ENCODE measurements around the gene AMPD2.

The AMPD2 gene

GRCh38 chr1:109617291-109617801, 2.3 kb upstream of the AMPD2 start:
- DNase-seq (ENCODE audit: low spot score), result peak; percentile 82

- DNase-seq (ENCODE audit: low spot score), result no peak
Measured at GRCh38 chr1:109618661-109619575, 719 bp upstream of the AMPD2 start.

GRCh38 chr1:109620401-109620791, 759 bp downstream of the AMPD2 start:
- DNase-seq (ENCODE audit: low spot score), result peak; percentile 78

GRCh38 chr1:109620841-109621286, 1.2 kb downstream of the AMPD2 start:
- peak; percentile 96 for DNase-seq (ENCODE audit: low spot score)

- peak; percentile 51 for DNase-seq (ENCODE audit: low spot score)
Measured at GRCh38 chr1:109621379-109622136, 1.9 kb downstream of the AMPD2 start.

- no peak for DNase-seq (ENCODE audit: low spot score)
Measured at GRCh38 chr1:109622137-109622892, 2.7 kb downstream of the AMPD2 start.

GRCh38 chr1:109622895-109623294, 3.3 kb downstream of the AMPD2 start:
- DNase-seq (ENCODE audit: low spot score), result no peak

- peak; percentile 55 for DNase-seq (ENCODE audit: low spot score)
Measured at GRCh38 chr1:109623601-109624161, 4.0 kb downstream of the AMPD2 start.

- no peak for DNase-seq (ENCODE audit: low spot score)
Measured at GRCh38 chr1:109624201-109625010, 4.8 kb downstream of the AMPD2 start.

- no peak for DNase-seq (ENCODE audit: low spot score)
Measured at GRCh38 chr1:109625176-109625575, 5.5 kb downstream of the AMPD2 start.

GRCh38 chr1:109625601-109626560, 6.2 kb downstream of the AMPD2 start:
- DNase-seq (ENCODE audit: low spot score), result no peak

GRCh38 chr1:109626682-109627408, 7.2 kb downstream of the AMPD2 start:
- no peak for DNase-seq (ENCODE audit: low spot score)

- no peak for DNase-seq (ENCODE audit: low spot score)
Measured at GRCh38 chr1:109627692-109628399, 8.2 kb downstream of the AMPD2 start.

- DNase-seq (ENCODE audit: low spot score), result no peak
Measured at GRCh38 chr1:109628540-109629321, 9.1 kb downstream of the AMPD2 start.

- DNase-seq (ENCODE audit: low spot score), result no peak
Measured at GRCh38 chr1:109629372-109630030, 9.9 kb downstream of the AMPD2 start.

- DNase-seq (ENCODE audit: low spot score), result no peak
Measured at GRCh38 chr1:109630081-109630897, 10.7 kb downstream of the AMPD2 start.

Measured in AG20443 (cell line).